Neural cell (in vitro differentiated cells): Measurements from ENCODE around the gene ZNF200.

Experiments used
- EP300 ChIP-seq: fragments of 450-650 bp; conservative IDR thresholded peaks from 2 replicates; pipeline ENCODE4 v1.6.1; 2014; ENCODE audit warnings: antibody characterized with exemption, mild to moderate bottlenecking, moderate library complexity; ENCODE audit not compliant: poor library complexity, severe bottlenecking
- EZH2 ChIP-seq: fragments of 200-600, 300-800 bp; shearing (Covaris generic), sonication (generic); IDR thresholded peaks from 2 replicates; pipeline ENCODE4 v1.6.1; 2014; ENCODE audit warnings: antibody characterized with exemption, low read length, borderline replicate concordance, mild to moderate bottlenecking; ENCODE audit not compliant: insufficient read depth, poor library complexity, severe bottlenecking
- POLR2AphosphoS5 ChIP-seq: IDR thresholded peaks from 2 replicates; pipeline ENCODE4 v1.6.1; 2012
- TAF1 ChIP-seq: IDR thresholded peaks from 2 replicates; pipeline ENCODE4 v1.6.1; 2012; ENCODE audit warnings: low read depth
- TF ChIP-seq, protein P1 (sequence below): IDR thresholded peaks from 2 replicates; pipeline ENCODE4 v1.6.1; 2012; ENCODE audit warnings: borderline replicate concordance
- TF ChIP-seq, protein P2 (sequence below): fragments of 450-650 bp; IDR thresholded peaks from 2 replicates; pipeline ENCODE4 v1.5.1; 2014; ENCODE audit warnings: antibody characterized with exemption, mild to moderate bottlenecking, moderate library complexity; ENCODE audit not compliant: poor library complexity, severe bottlenecking

DNA sequence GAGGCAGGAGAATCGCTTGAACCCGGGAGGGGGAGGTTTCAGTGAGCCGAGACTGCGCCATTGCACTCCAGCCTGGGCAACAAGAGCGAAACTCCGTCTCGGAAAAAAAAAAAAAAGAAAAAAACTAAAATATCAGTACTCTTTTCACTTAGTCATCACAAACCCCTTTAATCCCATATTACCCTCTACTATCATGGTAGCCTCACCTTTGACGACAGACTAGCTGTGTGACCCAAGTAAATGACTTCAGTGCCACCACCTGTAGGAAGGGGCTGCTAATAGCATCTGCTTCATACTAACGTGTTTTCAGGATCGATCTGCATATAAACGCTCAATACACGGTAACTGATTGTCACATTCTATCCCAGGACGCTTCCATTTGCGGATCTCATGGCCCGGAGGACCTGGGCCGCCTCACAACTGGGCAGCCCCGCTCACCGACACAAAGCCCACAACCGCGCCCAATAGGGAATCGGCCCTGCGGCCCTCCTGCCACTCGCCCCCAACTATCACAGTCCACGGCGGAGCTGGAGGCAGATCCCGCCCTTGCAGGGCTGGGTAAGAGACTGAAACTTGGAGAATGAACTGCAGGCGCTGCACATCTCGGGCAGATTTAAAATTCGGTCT, 47.3 kb upstream of the ZNF200 start:
- TF ChIP-seq, protein P1, sequence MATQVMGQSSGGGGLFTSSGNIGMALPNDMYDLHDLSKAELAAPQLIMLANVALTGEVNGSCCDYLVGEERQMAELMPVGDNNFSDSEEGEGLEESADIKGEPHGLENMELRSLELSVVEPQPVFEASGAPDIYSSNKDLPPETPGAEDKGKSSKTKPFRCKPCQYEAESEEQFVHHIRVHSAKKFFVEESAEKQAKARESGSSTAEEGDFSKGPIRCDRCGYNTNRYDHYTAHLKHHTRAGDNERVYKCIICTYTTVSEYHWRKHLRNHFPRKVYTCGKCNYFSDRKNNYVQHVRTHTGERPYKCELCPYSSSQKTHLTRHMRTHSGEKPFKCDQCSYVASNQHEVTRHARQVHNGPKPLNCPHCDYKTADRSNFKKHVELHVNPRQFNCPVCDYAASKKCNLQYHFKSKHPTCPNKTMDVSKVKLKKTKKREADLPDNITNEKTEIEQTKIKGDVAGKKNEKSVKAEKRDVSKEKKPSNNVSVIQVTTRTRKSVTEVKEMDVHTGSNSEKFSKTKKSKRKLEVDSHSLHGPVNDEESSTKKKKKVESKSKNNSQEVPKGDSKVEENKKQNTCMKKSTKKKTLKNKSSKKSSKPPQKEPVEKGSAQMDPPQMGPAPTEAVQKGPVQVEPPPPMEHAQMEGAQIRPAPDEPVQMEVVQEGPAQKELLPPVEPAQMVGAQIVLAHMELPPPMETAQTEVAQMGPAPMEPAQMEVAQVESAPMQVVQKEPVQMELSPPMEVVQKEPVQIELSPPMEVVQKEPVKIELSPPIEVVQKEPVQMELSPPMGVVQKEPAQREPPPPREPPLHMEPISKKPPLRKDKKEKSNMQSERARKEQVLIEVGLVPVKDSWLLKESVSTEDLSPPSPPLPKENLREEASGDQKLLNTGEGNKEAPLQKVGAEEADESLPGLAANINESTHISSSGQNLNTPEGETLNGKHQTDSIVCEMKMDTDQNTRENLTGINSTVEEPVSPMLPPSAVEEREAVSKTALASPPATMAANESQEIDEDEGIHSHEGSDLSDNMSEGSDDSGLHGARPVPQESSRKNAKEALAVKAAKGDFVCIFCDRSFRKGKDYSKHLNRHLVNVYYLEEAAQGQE: no peak
- TF ChIP-seq TAF1 (no peak), EP300 (no peak), EZH2 (no peak), POLR2AphosphoS5 (peak; percentile 5)
- TF ChIP-seq, protein P2, sequence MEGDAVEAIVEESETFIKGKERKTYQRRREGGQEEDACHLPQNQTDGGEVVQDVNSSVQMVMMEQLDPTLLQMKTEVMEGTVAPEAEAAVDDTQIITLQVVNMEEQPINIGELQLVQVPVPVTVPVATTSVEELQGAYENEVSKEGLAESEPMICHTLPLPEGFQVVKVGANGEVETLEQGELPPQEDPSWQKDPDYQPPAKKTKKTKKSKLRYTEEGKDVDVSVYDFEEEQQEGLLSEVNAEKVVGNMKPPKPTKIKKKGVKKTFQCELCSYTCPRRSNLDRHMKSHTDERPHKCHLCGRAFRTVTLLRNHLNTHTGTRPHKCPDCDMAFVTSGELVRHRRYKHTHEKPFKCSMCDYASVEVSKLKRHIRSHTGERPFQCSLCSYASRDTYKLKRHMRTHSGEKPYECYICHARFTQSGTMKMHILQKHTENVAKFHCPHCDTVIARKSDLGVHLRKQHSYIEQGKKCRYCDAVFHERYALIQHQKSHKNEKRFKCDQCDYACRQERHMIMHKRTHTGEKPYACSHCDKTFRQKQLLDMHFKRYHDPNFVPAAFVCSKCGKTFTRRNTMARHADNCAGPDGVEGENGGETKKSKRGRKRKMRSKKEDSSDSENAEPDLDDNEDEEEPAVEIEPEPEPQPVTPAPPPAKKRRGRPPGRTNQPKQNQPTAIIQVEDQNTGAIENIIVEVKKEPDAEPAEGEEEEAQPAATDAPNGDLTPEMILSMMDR: no peak
